Stimulated activated naive CD8-positive, alpha-beta T cell treated with anti-CD3 and anti-CD28 coated beads, Interleukin-15, Interleukin-2, amounts not matched to agents 100 ng/mL and 50 ng/mL, for 24 hours (primary cell): ENCODE measurements around the gene TDG.

Source experiments
- H3K27ac Mint-ChIP-seq: one replicate; pipeline ENCODE4 v1.8.0; 2021; ENCODE audit warnings: mild to moderate bottlenecking, mixed read lengths
- H3K27me3 Mint-ChIP-seq: one replicate; pipeline ENCODE4 v1.8.0; 2021; ENCODE audit warnings: mixed read lengths
- H3K36me3 Mint-ChIP-seq: one replicate; pipeline ENCODE4 v1.8.0; 2021; ENCODE audit warnings: low read depth, mixed read lengths
- H3K4me1 Mint-ChIP-seq: one replicate; pipeline ENCODE4 v1.8.0; 2021; ENCODE audit warnings: low read depth, mixed read lengths
- H3K4me3 Mint-ChIP-seq: one replicate; pipeline ENCODE4 v1.8.0; 2021; ENCODE audit warnings: mild to moderate bottlenecking, mixed read lengths
- H3K9me3 Mint-ChIP-seq: one replicate; pipeline ENCODE4 v1.8.0; 2021; ENCODE audit warnings: mixed read lengths

The TDG gene

GRCh38 chr12:103965590-103966504 lies at the start of gene TDG:
Gene TDG, plus strand, starts transcription at chr12:103965872. Its CDS starts 166 bp downstream, at chr12:103966038.
- peaks cover 30% of the 10 kb centered on the region for H3K36me3 Mint-ChIP-seq
- peaks cover 66% of the 10 kb centered on the region for H3K4me1 Mint-ChIP-seq
- H3K4me3 Mint-ChIP-seq: peak within 1 kb of the TSS; percentile 98
- no peaks in the 10 kb centered on the region for H3K9me3 Mint-ChIP-seq
- H3K27ac Mint-ChIP-seq: peak within 1 kb of the TSS; percentile 97
- no peaks in the 10 kb centered on the region for H3K27me3 Mint-ChIP-seq

GRCh38 chr12:103917873-103918272 lies 47.8 kb upstream of the TDG start:
- H3K4me3 Mint-ChIP-seq: no peak overlapping the region
- no peaks in the 10 kb centered on the region for H3K4me1 Mint-ChIP-seq
- H3K27ac Mint-ChIP-seq: no peak overlapping the region
- peaks cover 5% of the 10 kb centered on the region for H3K9me3 Mint-ChIP-seq
- H3K36me3 Mint-ChIP-seq: peaks cover 4% of the 10 kb centered on the region
- no peaks in the 10 kb centered on the region for H3K27me3 Mint-ChIP-seq

GRCh38 chr12:103924761-103925641 lies 40.7 kb upstream of the TDG start:
- peaks cover 2% of the 10 kb centered on the region for H3K36me3 Mint-ChIP-seq
- H3K9me3 Mint-ChIP-seq: no peaks in the 10 kb centered on the region
- H3K4me3 Mint-ChIP-seq: peak overlapping the region; percentile 80
- peaks cover 1% of the 10 kb centered on the region for H3K27me3 Mint-ChIP-seq
- H3K4me1 Mint-ChIP-seq: peaks cover 56% of the 10 kb centered on the region
- peak overlapping the region; percentile 93 for H3K27ac Mint-ChIP-seq

- H3K36me3 Mint-ChIP-seq: peaks cover 37% of the 10 kb centered on the region
- H3K4me3 Mint-ChIP-seq: peak overlapping the region; percentile 93
- peaks cover 84% of the 10 kb centered on the region for H3K4me1 Mint-ChIP-seq
- H3K27me3 Mint-ChIP-seq: peaks cover 4% of the 10 kb centered on the region
- no peaks in the 10 kb centered on the region for H3K9me3 Mint-ChIP-seq
- peak overlapping the region; percentile 100 for H3K27ac Mint-ChIP-seq
These were observed 37.0 kb upstream of the TDG start for GRCh38 chr12:103928682-103929045.

GRCh38 chr12:103929046-103929783 lies 36.5 kb upstream of the TDG start:
- Mint-ChIP-seq H3K4me1 (peaks cover 84% of the 10 kb centered on the region), H3K4me3 (peak overlapping the region; percentile 93), H3K36me3 (peaks cover 42% of the 10 kb centered on the region), H3K27ac (peak overlapping the region; percentile 100), H3K9me3 (no peaks in the 10 kb centered on the region), H3K27me3 (peaks cover 4% of the 10 kb centered on the region)

GRCh38 chr12:103929784-103930033 lies 36.0 kb upstream of the TDG start:
- Mint-ChIP-seq H3K36me3 (peaks cover 47% of the 10 kb centered on the region), H3K27ac (peak overlapping the region; percentile 100), H3K9me3 (no peaks in the 10 kb centered on the region), H3K4me1 (peaks cover 84% of the 10 kb centered on the region), H3K4me3 (peak overlapping the region; percentile 93), H3K27me3 (peaks cover 4% of the 10 kb centered on the region)

- peaks cover 52% of the 10 kb centered on the region for H3K36me3 Mint-ChIP-seq
- peak within 1 kb of the TSS; percentile 93 for H3K4me3 Mint-ChIP-seq
- H3K4me1 Mint-ChIP-seq: peaks cover 84% of the 10 kb centered on the region
- peaks cover 4% of the 10 kb centered on the region for H3K27me3 Mint-ChIP-seq
- H3K27ac Mint-ChIP-seq: peak within 1 kb of the TSS; percentile 100
- no peaks in the 10 kb centered on the region for H3K9me3 Mint-ChIP-seq
These were observed 35.5 kb upstream of the TDG start, which contains the start of gene HSP90B1 for GRCh38 chr12:103930034-103930786. Gene HSP90B1, plus strand, starts transcription at chr12:103930410. Its CDS starts 106 bp downstream, at chr12:103930516.

GRCh38 chr12:103930787-103931735 lies 34.6 kb upstream of the TDG start:
- H3K4me1 Mint-ChIP-seq: peaks cover 84% of the 10 kb centered on the region
- H3K27me3 Mint-ChIP-seq: peaks cover 4% of the 10 kb centered on the region
- peaks cover 61% of the 10 kb centered on the region for H3K36me3 Mint-ChIP-seq
- no peaks in the 10 kb centered on the region for H3K9me3 Mint-ChIP-seq
- H3K4me3 Mint-ChIP-seq: peak overlapping the region; percentile 93
- H3K27ac Mint-ChIP-seq: peak overlapping the region; percentile 100

GRCh38 chr12:103933237-103933636 lies 32.4 kb upstream of the TDG start:
- Mint-ChIP-seq H3K4me3 (peak overlapping the region; percentile 93), H3K9me3 (no peaks in the 10 kb centered on the region), H3K4me1 (peaks cover 72% of the 10 kb centered on the region), H3K27me3 (peaks cover 4% of the 10 kb centered on the region), H3K27ac (peak overlapping the region; percentile 100), H3K36me3 (peaks cover 81% of the 10 kb centered on the region)

GRCh38 chr12:103936679-103937078 lies 29.0 kb upstream of the TDG start:
- peaks cover 72% of the 10 kb centered on the region for H3K4me1 Mint-ChIP-seq
- no peaks in the 10 kb centered on the region for H3K27me3 Mint-ChIP-seq
- peaks cover 99% of the 10 kb centered on the region for H3K36me3 Mint-ChIP-seq
- peak overlapping the region; percentile 22 for H3K4me3 Mint-ChIP-seq
- no peaks in the 10 kb centered on the region for H3K9me3 Mint-ChIP-seq
- H3K27ac Mint-ChIP-seq: peak overlapping the region; percentile 51

- H3K27ac Mint-ChIP-seq: peak overlapping the region; percentile 13
- H3K9me3 Mint-ChIP-seq: no peaks in the 10 kb centered on the region
- peaks cover 100% of the 10 kb centered on the region for H3K36me3 Mint-ChIP-seq
- no peak overlapping the region for H3K4me3 Mint-ChIP-seq
- H3K4me1 Mint-ChIP-seq: peaks cover 54% of the 10 kb centered on the region
- H3K27me3 Mint-ChIP-seq: no peaks in the 10 kb centered on the region
These were observed 20.7 kb upstream of the TDG start for GRCh38 chr12:103944964-103945363.

- no peaks in the 10 kb centered on the region for H3K9me3 Mint-ChIP-seq
- H3K36me3 Mint-ChIP-seq: peaks cover 94% of the 10 kb centered on the region
- H3K27me3 Mint-ChIP-seq: no peaks in the 10 kb centered on the region
- peaks cover 56% of the 10 kb centered on the region for H3K4me1 Mint-ChIP-seq
- H3K4me3 Mint-ChIP-seq: no peak overlapping the region
- peak overlapping the region; percentile 87 for H3K27ac Mint-ChIP-seq
These were observed 17.7 kb upstream of the TDG start for GRCh38 chr12:103947871-103948555.
